ENCODE results near the gene PFKFB3. TPM values are rescaled to one million over a fixed set of nuclear protein-coding genes. Genes with fewer than 3 reads are reported as not detected.
"Not testable (repeated sequence)": the region's sequence is repeated elsewhere in the genome, so short reads cannot be mapped to it uniquely, and the experiment has no call there.

The PFKFB3 gene
- total RNA-seq, 1 donor from 2014 or later: 54.9 TPM

GRCh38 chr10:6163364-6164270 is 39.1 kb upstream of the PFKFB3 start:
- no peak for DNase-seq (ENCODE audit: low read depth)
- no peak for TF ChIP-seq CTCF (conservative IDR thresholded peaks at IDR 0.05; ENCODE audit: low read depth, low read length)

GRCh38 chr10:6164271-6165095 is 38.2 kb upstream of the PFKFB3 start:
- DNase-seq (ENCODE audit: low read depth): no peak
- no peak for TF ChIP-seq CTCF (conservative IDR thresholded peaks at IDR 0.05; ENCODE audit: low read depth, low read length)
- peak overlapping the region; percentile 92 for H3K4me3 ChIP-seq (ENCODE audit: low read depth, low read length)

More at GRCh38 chr10:6163364-6164270, 39.1 kb upstream of the PFKFB3 start:
- H3K4me3 ChIP-seq (ENCODE audit: low read depth, low read length): peak overlapping the region; percentile 92

GRCh38 chr10:6165221-6165725 is 37.5 kb upstream of the PFKFB3 start:
- DNase-seq (ENCODE audit: low read depth): no peak
- no peak for TF ChIP-seq CTCF (conservative IDR thresholded peaks at IDR 0.05; ENCODE audit: low read depth, low read length)
- no peak overlapping the region for H3K4me3 ChIP-seq (ENCODE audit: low read depth, low read length)

- not testable (repeated sequence) for DNase-seq (ENCODE audit: low read depth); H3K4me3 ChIP-seq (ENCODE audit: low read depth, low read length)
Measured at GRCh38 chr10:6165933-6166332, 36.8 kb upstream of the PFKFB3 start.

- TF ChIP-seq CTCF (conservative IDR thresholded peaks at IDR 0.05; ENCODE audit: low read depth, low read length): no peak
- DNase-seq (ENCODE audit: low read depth): no peak
- no peak overlapping the region for H3K4me3 ChIP-seq (ENCODE audit: low read depth, low read length)
Measured at GRCh38 chr10:6167456-6167855, 35.3 kb upstream of the PFKFB3 start.

- no peak overlapping the region for H3K4me3 ChIP-seq (ENCODE audit: low read depth, low read length)
- no peak for DNase-seq (ENCODE audit: low read depth)
- TF ChIP-seq CTCF (conservative IDR thresholded peaks at IDR 0.05; ENCODE audit: low read depth, low read length): no peak
Measured at GRCh38 chr10:6168084-6168483, 34.6 kb upstream of the PFKFB3 start.

GRCh38 chr10:6170638-6171037 is 32.1 kb upstream of the PFKFB3 start:
- no peak for TF ChIP-seq CTCF (conservative IDR thresholded peaks at IDR 0.05; ENCODE audit: low read depth, low read length)
- no peak overlapping the region for H3K4me3 ChIP-seq (ENCODE audit: low read depth, low read length)
- DNase-seq (ENCODE audit: low read depth): no peak
